ENCODE results near the gene CFAP73.

DNA sequence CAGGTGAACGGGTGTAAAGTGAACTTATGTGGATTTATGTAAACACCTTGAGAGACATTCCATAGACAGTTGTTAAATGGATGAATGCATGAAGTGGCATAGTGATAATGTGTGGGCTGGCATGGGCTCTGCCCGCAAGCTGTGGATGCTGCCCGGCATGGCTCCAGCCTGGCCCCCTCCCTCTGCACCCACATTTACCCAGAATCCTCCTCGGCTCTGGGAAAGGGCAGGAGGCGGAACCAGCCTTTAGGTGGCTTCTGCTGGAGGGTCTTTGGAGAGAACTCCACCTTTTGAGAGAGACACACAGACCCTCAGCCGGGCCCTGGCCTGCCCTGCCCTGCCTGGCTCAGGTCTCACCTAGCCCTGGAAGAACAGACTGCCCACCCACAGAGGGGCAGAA is 32.6 kb upstream of the CFAP73 start:
- TF ChIP-seq, protein P1, sequence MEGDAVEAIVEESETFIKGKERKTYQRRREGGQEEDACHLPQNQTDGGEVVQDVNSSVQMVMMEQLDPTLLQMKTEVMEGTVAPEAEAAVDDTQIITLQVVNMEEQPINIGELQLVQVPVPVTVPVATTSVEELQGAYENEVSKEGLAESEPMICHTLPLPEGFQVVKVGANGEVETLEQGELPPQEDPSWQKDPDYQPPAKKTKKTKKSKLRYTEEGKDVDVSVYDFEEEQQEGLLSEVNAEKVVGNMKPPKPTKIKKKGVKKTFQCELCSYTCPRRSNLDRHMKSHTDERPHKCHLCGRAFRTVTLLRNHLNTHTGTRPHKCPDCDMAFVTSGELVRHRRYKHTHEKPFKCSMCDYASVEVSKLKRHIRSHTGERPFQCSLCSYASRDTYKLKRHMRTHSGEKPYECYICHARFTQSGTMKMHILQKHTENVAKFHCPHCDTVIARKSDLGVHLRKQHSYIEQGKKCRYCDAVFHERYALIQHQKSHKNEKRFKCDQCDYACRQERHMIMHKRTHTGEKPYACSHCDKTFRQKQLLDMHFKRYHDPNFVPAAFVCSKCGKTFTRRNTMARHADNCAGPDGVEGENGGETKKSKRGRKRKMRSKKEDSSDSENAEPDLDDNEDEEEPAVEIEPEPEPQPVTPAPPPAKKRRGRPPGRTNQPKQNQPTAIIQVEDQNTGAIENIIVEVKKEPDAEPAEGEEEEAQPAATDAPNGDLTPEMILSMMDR (IDR thresholded peaks at IDR 0.05), result no peak
- no peak for TF ChIP-seq EZH2phosphoT487 (IDR thresholded peaks at IDR 0.05)
